ENCODE data around the gene KLK13.

KLK13 gene

GRCh38 chr19:51026554-51026831 is 38.4 kb downstream of the KLK13 start, which contains the start of gene KLK11:
KLK11 (minus strand) TSS chr19:51026616; CDS start chr19:51025631, 985 bp downstream.
- no peak within 1 kb of the TSS for H3K9ac ChIP-seq
- H3K27me3 ChIP-seq (ENCODE audit: control insufficient read depth, insufficient read depth, low read length): no peaks in the 10 kb centered on the region
- H3K4me3 ChIP-seq (ENCODE audit: low read depth, low read length): no peak within 1 kb of the TSS
- H3K79me2 ChIP-seq: no peaks in the 10 kb centered on the region
- no peaks in the 10 kb centered on the region for H3K36me3 ChIP-seq (ENCODE audit: control insufficient read depth, insufficient read depth, low read length)
- no peak for TF ChIP-seq CTCF (IDR thresholded peaks at IDR 0.05)
- H3K4me1 ChIP-seq: no peaks in the 10 kb centered on the region
- no peaks in the 10 kb centered on the region for H3K9me3 ChIP-seq (ENCODE audit: control insufficient read depth, low read length)
- H3K4me2 ChIP-seq (ENCODE audit: low read length): no peak within 1 kb of the TSS
- H3K27ac ChIP-seq: no peak within 1 kb of the TSS
- H2AFZ ChIP-seq: no peak within 1 kb of the TSS

GRCh38 chr19:51025809-51026553 is 38.9 kb downstream of the KLK13 start:
- Histone ChIP-seq H3K36me3 (ENCODE audit: control insufficient read depth, insufficient read depth, low read length) (no peaks in the 10 kb centered on the region), H3K9ac (no peak overlapping the region), H3K4me1 (peaks cover 2% of the 10 kb centered on the region), H3K4me2 (ENCODE audit: low read length) (no peak overlapping the region), H3K79me2 (no peaks in the 10 kb centered on the region), H3K27ac (no peak overlapping the region), H3K9me3 (ENCODE audit: control insufficient read depth, low read length) (no peaks in the 10 kb centered on the region), H3K27me3 (ENCODE audit: control insufficient read depth, insufficient read depth, low read length) (no peaks in the 10 kb centered on the region), H3K4me3 (ENCODE audit: low read depth, low read length) (no peak overlapping the region), H2AFZ (no peak overlapping the region)
- no peak for TF ChIP-seq CTCF (IDR thresholded peaks at IDR 0.05)

GRCh38 chr19:51025401-51025800 is 39.5 kb downstream of the KLK13 start:
- Histone ChIP-seq H3K36me3 (ENCODE audit: control insufficient read depth, insufficient read depth, low read length) (no peaks in the 10 kb centered on the region), H3K4me2 (ENCODE audit: low read length) (no peak overlapping the region), H3K4me1 (peaks cover 2% of the 10 kb centered on the region), H3K27ac (no peak overlapping the region), H3K79me2 (no peaks in the 10 kb centered on the region), H3K9ac (no peak overlapping the region), H2AFZ (no peak overlapping the region), H3K9me3 (ENCODE audit: control insufficient read depth, low read length) (no peaks in the 10 kb centered on the region), H3K27me3 (ENCODE audit: control insufficient read depth, insufficient read depth, low read length) (no peaks in the 10 kb centered on the region), H3K4me3 (ENCODE audit: low read depth, low read length) (no peak overlapping the region)
- no peak for TF ChIP-seq CTCF (IDR thresholded peaks at IDR 0.05)

- no peaks in the 10 kb centered on the region for H3K79me2 ChIP-seq
- H3K4me3 ChIP-seq (ENCODE audit: low read depth, low read length): no peak overlapping the region
- peaks cover 2% of the 10 kb centered on the region for H3K4me1 ChIP-seq
- no peak overlapping the region for H3K9ac ChIP-seq
- no peaks in the 10 kb centered on the region for H3K27me3 ChIP-seq (ENCODE audit: control insufficient read depth, insufficient read depth, low read length)
- no peak overlapping the region for H2AFZ ChIP-seq
- H3K4me2 ChIP-seq (ENCODE audit: low read length): no peak overlapping the region
- H3K9me3 ChIP-seq (ENCODE audit: control insufficient read depth, low read length): no peaks in the 10 kb centered on the region
- no peak for TF ChIP-seq CTCF (IDR thresholded peaks at IDR 0.05)
- H3K27ac ChIP-seq: no peak overlapping the region
- H3K36me3 ChIP-seq (ENCODE audit: control insufficient read depth, insufficient read depth, low read length): no peaks in the 10 kb centered on the region
Measured at GRCh38 chr19:51024924-51025323, 40.0 kb downstream of the KLK13 start.

- H3K9ac ChIP-seq: no peak overlapping the region
- H3K4me2 ChIP-seq (ENCODE audit: low read length): no peak overlapping the region
- H3K27me3 ChIP-seq (ENCODE audit: control insufficient read depth, insufficient read depth, low read length): no peaks in the 10 kb centered on the region
- H3K36me3 ChIP-seq (ENCODE audit: control insufficient read depth, insufficient read depth, low read length): no peaks in the 10 kb centered on the region
- TF ChIP-seq CTCF (IDR thresholded peaks at IDR 0.05): no peak
- no peaks in the 10 kb centered on the region for H3K9me3 ChIP-seq (ENCODE audit: control insufficient read depth, low read length)
- peaks cover 4% of the 10 kb centered on the region for H3K4me1 ChIP-seq
- no peak overlapping the region for H3K27ac ChIP-seq
- no peak overlapping the region for H2AFZ ChIP-seq
- no peak overlapping the region for H3K4me3 ChIP-seq (ENCODE audit: low read depth, low read length)
- H3K79me2 ChIP-seq: no peaks in the 10 kb centered on the region
Measured at GRCh38 chr19:51023946-51024345, 40.9 kb downstream of the KLK13 start.

All from parathyroid adenoma (tissue), 2 donors.